Measurements from ENCODE around the gene SLC9A1. TPM values are rescaled to one million over a fixed set of nuclear protein-coding genes. Genes with fewer than 3 reads are reported as not detected.
"Not testable (repeated sequence)": the region's sequence is repeated elsewhere in the genome, so short reads cannot be mapped to it uniquely, and the experiment has no call there.

Gene SLC9A1
- total RNA-seq, 8 experiments from 2014 or later: 4.2 to 39.5 (median 10.7) TPM

GRCh38 chr1:27137544-27138075, 17.3 kb downstream of the SLC9A1 start:
- WGBS, 10 experiments: 0 to 100% (median 64%) methylated on average over 1 to 5 of the region's 11 CpGs; no CpG with 5 or more reads in 3 of the 10 experiments
- Histone ChIP-seq H3K27ac (peak overlapping the region in 1 of 2 donors; percentile 61), H3K4me3 (no peak overlapping the region), H3K4me1 (replicated peaks in 1 of 2) (peaks cover 16 to 19% of the 10 kb centered on the region in 2 donors)
- in situ Hi-C loops (cut with MboI; ENCODE audit: low pct_unique_long_range_greater_than_20kb in 2 of 9, low sequenced_read_pairs in 9 of 9, unreplicated experiment in 9 of 9): no loop called here
- ATAC-seq (replicated peaks in 6 of 8): peak; percentile 84 to 93 (median 89)

GRCh38 chr1:27136998-27137542, 17.9 kb downstream of the SLC9A1 start:
- 33 to 81% (median 65%) methylated on average over 1 to 10 of the region's 11 CpGs; no CpG with 5 or more reads in 2 of the 10 experiments for WGBS, 10 experiments
- in situ Hi-C loops (cut with MboI; ENCODE audit: low pct_unique_long_range_greater_than_20kb in 2 of 9, low sequenced_read_pairs in 9 of 9, unreplicated experiment in 9 of 9): no loop called here
- Histone ChIP-seq H3K4me1 (replicated peaks in 1 of 2) (peaks cover 16 to 19% of the 10 kb centered on the region in 2 donors), H3K4me3 (no peak overlapping the region), H3K27ac (peak overlapping the region in 1 of 2 donors; percentile 61)
- ATAC-seq (replicated peaks in 6 of 8): peak in 7 of 8 experiments; percentile 3 to 43 (median 30)

- in situ Hi-C loops (cut with MboI; ENCODE audit: low pct_unique_long_range_greater_than_20kb in 2 of 9, low sequenced_read_pairs in 9 of 9, unreplicated experiment in 9 of 9): no loop called here
- H3K27ac ChIP-seq: no peak overlapping the region
- ATAC-seq (replicated peaks in 6 of 8): peak in 2 of 8 experiments; percentile 2 to 7
- 60 to 86% (median 82%) methylated on average over 1 to 2 of the region's 3 CpGs; no CpG with 5 or more reads in 6 of the 10 experiments for WGBS, 10 experiments
- H3K4me1 ChIP-seq (replicated peaks in 1 of 2): peaks cover 16 to 19% of the 10 kb centered on the region in 2 donors
- H3K4me3 ChIP-seq: no peak overlapping the region
Observed at GRCh38 chr1:27136236-27136551, 18.7 kb downstream of the SLC9A1 start.

GRCh38 chr1:27135541-27136235, 19.2 kb downstream of the SLC9A1 start:
- Histone ChIP-seq H3K27ac (no peak overlapping the region), H3K4me1 (replicated peaks in 1 of 2) (peaks cover 16 to 19% of the 10 kb centered on the region in 2 donors), H3K4me3 (no peak overlapping the region)
- in situ Hi-C loops (cut with MboI; ENCODE audit: low pct_unique_long_range_greater_than_20kb in 2 of 9, low sequenced_read_pairs in 9 of 9, unreplicated experiment in 9 of 9): no loop called here
- ATAC-seq (replicated peaks in 6 of 8): peak in 1 of 8 experiments; percentile 16
- 29 to 100% (median 93%) methylated on average over 1 to 4 of the region's 5 CpGs; no CpG with 5 or more reads in 1 of the 10 experiments for WGBS, 10 experiments

- in situ Hi-C loops (cut with MboI; ENCODE audit: low pct_unique_long_range_greater_than_20kb in 2 of 9, low sequenced_read_pairs in 9 of 9, unreplicated experiment in 9 of 9): no loop called here
- WGBS, 10 experiments: 57 to 94% (median 86%) methylated on average over 1 to 5 of the region's 6 CpGs; no CpG with 5 or more reads in 5 of the 10 experiments
- no peak for ATAC-seq (replicated peaks in 6 of 8)
- Histone ChIP-seq H3K27ac (no peak overlapping the region), H3K4me3 (no peak overlapping the region), H3K4me1 (replicated peaks in 1 of 2) (peaks cover 16 to 19% of the 10 kb centered on the region in 2 donors)
Observed at GRCh38 chr1:27133991-27134390, 20.9 kb downstream of the SLC9A1 start.

- in situ Hi-C loops (cut with MboI; ENCODE audit: low pct_unique_long_range_greater_than_20kb in 2 of 9, low sequenced_read_pairs in 9 of 9, unreplicated experiment in 9 of 9): no loop called here
- Histone ChIP-seq H3K4me3 (no peak overlapping the region), H3K27ac (no peak overlapping the region), H3K4me1 (replicated peaks in 1 of 2) (peaks cover 12 to 13% of the 10 kb centered on the region in 2 donors)
- WGBS, 10 experiments: 50 to 100% (median 93%) methylated on average over 1 to 5 of the region's 5 CpGs; no CpG with 5 or more reads in 4 of the 10 experiments
- ATAC-seq (replicated peaks in 6 of 8): no peak
Observed at GRCh38 chr1:27133158-27133557, 21.8 kb downstream of the SLC9A1 start.

- WGBS, 10 experiments: 89 to 100% (median 90%) methylated on average over 1 to 6 of the region's 7 CpGs; no CpG with 5 or more reads in 6 of the 10 experiments
- in situ Hi-C loops (cut with MboI; ENCODE audit: low pct_unique_long_range_greater_than_20kb in 2 of 9, low sequenced_read_pairs in 9 of 9, unreplicated experiment in 9 of 9): no loop called here
- no peak for ATAC-seq (replicated peaks in 6 of 8)
- no peak overlapping the region for H3K4me3 ChIP-seq
- peaks cover 7% of the 10 kb centered on the region in 2 donors for H3K4me1 ChIP-seq (replicated peaks in 1 of 2)
- H3K27ac ChIP-seq: no peak overlapping the region
Observed at GRCh38 chr1:27132624-27133023, 22.3 kb downstream of the SLC9A1 start.

GRCh38 chr1:27132147-27132546, 22.8 kb downstream of the SLC9A1 start:
- no peak overlapping the region for H3K4me3 ChIP-seq
- 71 to 100% (median 86%) methylated on average over 1 to 4 of the region's 4 CpGs; no CpG with 5 or more reads in 3 of the 10 experiments for WGBS, 10 experiments
- peaks cover 2 to 3% of the 10 kb centered on the region in 2 donors for H3K4me1 ChIP-seq (replicated peaks in 1 of 2)
- in situ Hi-C loops (cut with MboI; ENCODE audit: low pct_unique_long_range_greater_than_20kb in 2 of 9, low sequenced_read_pairs in 9 of 9, unreplicated experiment in 9 of 9): no loop called here
- ATAC-seq (replicated peaks in 6 of 8): no peak
- H3K27ac ChIP-seq: no peak overlapping the region

- no peak for ATAC-seq (replicated peaks in 6 of 8)
- in situ Hi-C loops (cut with MboI; ENCODE audit: low pct_unique_long_range_greater_than_20kb in 2 of 9, low sequenced_read_pairs in 9 of 9, unreplicated experiment in 9 of 9): no loop called here
- no peak overlapping the region for H3K27ac ChIP-seq
- WGBS, 10 experiments: 100% methylated on average over 1 to 3 of the region's 3 CpGs; no CpG with 5 or more reads in 5 of the 10 experiments
- H3K4me3 ChIP-seq: no peak overlapping the region
- no peaks in the 10 kb centered on the region for H3K4me1 ChIP-seq (replicated peaks in 1 of 2)
Observed at GRCh38 chr1:27130798-27131197, 24.1 kb downstream of the SLC9A1 start.

- Histone ChIP-seq H3K4me3 (no peak overlapping the region), H3K27ac (no peak overlapping the region), H3K4me1 (replicated peaks in 1 of 2) (peaks cover 8 to 12% of the 10 kb centered on the region in 2 donors)
- peak in 4 of 8 experiments; percentile 13 to 50 (median 28) for ATAC-seq (replicated peaks in 6 of 8)
- in situ Hi-C loops (cut with MboI; ENCODE audit: low pct_unique_long_range_greater_than_20kb in 2 of 9, low sequenced_read_pairs in 9 of 9, unreplicated experiment in 9 of 9): no loop called here
- WGBS, 10 experiments: 42 to 88% (median 65%) methylated on average over 1 to 3 of the region's 3 CpGs; no CpG with 5 or more reads in 5 of the 10 experiments
Observed at GRCh38 chr1:27129225-27129624, 25.7 kb downstream of the SLC9A1 start.

- Histone ChIP-seq H3K4me1 (replicated peaks in 1 of 2) (peaks cover 15 to 20% of the 10 kb centered on the region in 2 donors), H3K27ac (no peak overlapping the region), H3K4me3 (no peak overlapping the region)
- in situ Hi-C loops (cut with MboI; ENCODE audit: low pct_unique_long_range_greater_than_20kb in 2 of 9, low sequenced_read_pairs in 9 of 9, unreplicated experiment in 9 of 9): no loop called here
- WGBS, 10 experiments: 27 to 100% (median 93%) methylated on average over 1 to 3 of the region's 3 CpGs; no CpG with 5 or more reads in 6 of the 10 experiments
- peak in 1 of 8 experiments; percentile 23 for ATAC-seq (replicated peaks in 6 of 8)
Observed at GRCh38 chr1:27127419-27127818, 27.5 kb downstream of the SLC9A1 start.

GRCh38 chr1:27126391-27126790, 28.5 kb downstream of the SLC9A1 start:
- H3K27ac ChIP-seq: no peak overlapping the region
- peaks cover 17 to 24% of the 10 kb centered on the region in 2 donors for H3K4me1 ChIP-seq (replicated peaks in 1 of 2)
- in situ Hi-C loops (cut with MboI; ENCODE audit: low pct_unique_long_range_greater_than_20kb in 2 of 9, low sequenced_read_pairs in 9 of 9, unreplicated experiment in 9 of 9): no loop called here
- 97 to 100% (median 100%) methylated on average over 1 to 5 of the region's 5 CpGs; no CpG with 5 or more reads in 5 of the 10 experiments for WGBS, 10 experiments
- no peak overlapping the region for H3K4me3 ChIP-seq
- no peak for ATAC-seq (replicated peaks in 6 of 8)

- H3K4me3 ChIP-seq; ATAC-seq (replicated peaks in 6 of 8); H3K27ac ChIP-seq; in situ Hi-C loops (cut with MboI; ENCODE audit: low pct_unique_long_range_greater_than_20kb in 2 of 9, low sequenced_read_pairs in 9 of 9, unreplicated experiment in 9 of 9): not testable (repeated sequence)
- H3K4me1 ChIP-seq (replicated peaks in 1 of 2): peaks cover 17 to 24% of the 10 kb centered on the region in 2 donors
- WGBS, 10 experiments: 85 to 100% (median 94%) methylated on average over 2 to 5 of the region's 5 CpGs
Observed at GRCh38 chr1:27125125-27125524, 29.8 kb downstream of the SLC9A1 start.

Measured in motor neuron (in vitro differentiated cells).